ENCODE results near the gene NFILZ. TPM values are rescaled to one million over a fixed set of nuclear protein-coding genes. Genes with fewer than 3 reads are reported as not detected.

Gene NFILZ
- total RNA-seq, 3 donors from 2014 or later, result not detected

- TF ChIP-seq POLR2AphosphoS5 (IDR thresholded peaks at IDR 0.05) (no peak), POLR2A (IDR thresholded peaks at IDR 0.05) (no peak), CTCF (IDR thresholded peaks at IDR 0.05) (no peak)
- intact Hi-C loops (cut with DNase I; ENCODE audit: low total_unique reads), result no loop called here
- DNase-seq (ENCODE audit: low spot score in 2 of 2), result no peak
- Histone ChIP-seq H3K27ac (no peak overlapping the region), H3K27me3 (peaks cover 0 to 38% of the 10 kb centered on the region in 2 donors), H3K4me3 (no peak overlapping the region), H3K9me3 (no peaks in the 10 kb centered on the region), H3K4me1 (no peaks in the 10 kb centered on the region), H3K36me3 (no peaks in the 10 kb centered on the region)
These were observed 33.7 kb downstream of the NFILZ start for GRCh38 chr19:8663920-8664670.

DNA sequence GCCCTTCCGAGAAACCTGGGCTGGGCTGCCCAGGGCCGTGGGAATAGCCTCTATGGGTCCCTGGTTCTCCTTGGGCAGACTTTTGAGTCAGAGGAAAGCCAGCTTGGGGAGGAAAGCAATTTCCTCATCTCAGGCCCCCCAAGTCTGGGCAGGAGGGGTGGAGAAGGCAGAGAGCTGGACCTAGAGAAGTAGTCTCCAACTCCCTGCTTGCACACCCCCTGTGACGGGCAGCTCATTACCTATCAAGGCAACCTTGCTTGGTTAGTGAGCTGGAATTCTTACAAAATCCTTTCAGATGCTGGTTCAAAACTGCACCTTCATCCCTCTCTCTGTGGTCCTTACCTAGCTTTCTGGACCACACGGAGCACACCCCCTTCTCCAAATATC lies 34.2 kb downstream of the NFILZ start:
- intact Hi-C loops (cut with DNase I; ENCODE audit: low total_unique reads), result no loop called here
- no peaks in the 10 kb centered on the region for H3K9me3 ChIP-seq
- no peaks in the 10 kb centered on the region for H3K4me1 ChIP-seq
- H3K27ac ChIP-seq, result no peak overlapping the region
- no peak overlapping the region for H3K4me3 ChIP-seq
- H3K27me3 ChIP-seq, result peaks cover 0 to 33% of the 10 kb centered on the region in 2 donors
- H3K36me3 ChIP-seq, result no peaks in the 10 kb centered on the region
- no peak for TF ChIP-seq POLR2AphosphoS5 (IDR thresholded peaks at IDR 0.05)
- no peak for TF ChIP-seq POLR2A (IDR thresholded peaks at IDR 0.05)
- TF ChIP-seq CTCF (IDR thresholded peaks at IDR 0.05), result no peak
- DNase-seq (ENCODE audit: low spot score in 2 of 2), result no peak

DNA sequence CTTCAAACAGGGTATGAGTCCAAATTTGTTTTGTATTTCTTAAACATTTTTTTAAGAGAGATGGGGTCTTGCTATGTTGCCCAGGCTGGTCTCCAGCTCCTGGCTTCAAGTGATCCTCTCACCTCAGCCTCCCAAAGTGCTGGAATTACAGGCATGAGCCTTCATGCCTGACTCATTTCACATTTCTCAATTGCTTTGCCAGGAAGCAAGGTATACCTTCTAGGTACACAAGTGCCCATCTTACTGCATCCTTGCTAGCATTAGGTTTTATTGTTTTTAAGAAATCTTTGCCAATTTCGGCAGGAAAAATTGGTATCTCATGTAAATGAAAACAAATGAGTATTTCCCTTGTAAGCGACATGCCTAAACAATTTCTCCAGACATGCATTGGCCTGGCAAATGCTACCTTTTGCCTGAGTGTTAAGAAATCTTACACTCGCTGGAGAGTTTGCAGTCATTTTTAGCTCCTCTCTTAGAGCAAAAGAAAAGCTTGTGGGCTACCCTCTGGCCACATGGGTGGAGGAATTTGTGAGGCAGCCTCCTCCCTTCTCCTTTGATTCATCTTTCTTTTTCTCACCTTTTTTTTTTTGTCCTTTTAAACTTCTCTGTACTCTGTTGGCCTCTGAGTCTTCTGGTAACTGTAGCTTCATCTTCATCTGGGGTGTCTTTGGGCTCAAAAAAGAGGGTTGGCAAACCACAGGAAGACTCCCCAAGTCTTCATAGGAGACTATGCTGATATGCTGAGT lies 35.2 kb downstream of the NFILZ start:
- H3K27me3 ChIP-seq, result peaks cover 0 to 32% of the 10 kb centered on the region in 2 donors
- TF ChIP-seq POLR2A (IDR thresholded peaks at IDR 0.05) (no peak), POLR2AphosphoS5 (IDR thresholded peaks at IDR 0.05) (no peak), CTCF (IDR thresholded peaks at IDR 0.05) (no peak)
- H3K36me3 ChIP-seq, result no peaks in the 10 kb centered on the region
- no peak for DNase-seq (ENCODE audit: low spot score in 2 of 2)
- H3K4me3 ChIP-seq, result no peak overlapping the region
- intact Hi-C loops (cut with DNase I; ENCODE audit: low total_unique reads), result no loop called here
- H3K27ac ChIP-seq, result no peak overlapping the region
- no peaks in the 10 kb centered on the region for H3K9me3 ChIP-seq
- H3K4me1 ChIP-seq, result no peaks in the 10 kb centered on the region

GRCh38 chr19:8666814-8667405 lies 36.5 kb downstream of the NFILZ start:
- intact Hi-C loops (cut with DNase I; ENCODE audit: low total_unique reads), result no loop called here
- TF ChIP-seq CTCF (IDR thresholded peaks at IDR 0.05) (no peak), POLR2A (IDR thresholded peaks at IDR 0.05) (no peak), POLR2AphosphoS5 (IDR thresholded peaks at IDR 0.05) (no peak)
- H3K27me3 ChIP-seq, result peaks cover 0 to 25% of the 10 kb centered on the region in 2 donors
- no peaks in the 10 kb centered on the region for H3K9me3 ChIP-seq
- H3K4me1 ChIP-seq, result no peaks in the 10 kb centered on the region
- no peaks in the 10 kb centered on the region for H3K36me3 ChIP-seq
- no peak overlapping the region for H3K4me3 ChIP-seq
- DNase-seq (ENCODE audit: low spot score in 2 of 2), result no peak
- no peak overlapping the region for H3K27ac ChIP-seq
